GM23338 (cell line): ENCODE data around the gene ERVK3-1. TPM values are rescaled to one million over a fixed set of nuclear protein-coding genes. Genes with fewer than 3 reads are reported as not detected.

Source experiments
- ATAC-seq: fragments of 200-7000 bp; cut with Tn5 transposase; 3 replicates; pipeline ENCODE4 v1.9.1; 2020
- DNase-seq: peaks from one replicate; pipeline ENCODE4 v3.0.0-alpha.2; 2015; ENCODE audit warnings: low spot score
- H2AFZ ChIP-seq: fragments of 200-600 bp; sonication (generic); 2 replicates; pipeline ENCODE4 v1.8.0; 2016; ENCODE audit warnings: antibody characterized with exemption, mild to moderate bottlenecking, moderate library complexity
- H3F3A ChIP-seq: fragments of 200-600 bp; sonication (generic); replicated peaks from 2 replicates; pipeline ENCODE4 v1.8.0; 2017; ENCODE audit warnings: antibody characterized with exemption, mixed run types, low read depth
- H3K27ac ChIP-seq: fragments of 200-600 bp; sonication (generic); 2 replicates; pipeline ENCODE4 v1.6.1; 2016; ENCODE audit warnings: low read depth
- H3K27me3 ChIP-seq: fragments of 200-600 bp; sonication (generic); 2 replicates; pipeline ENCODE4 v1.8.0; 2016; ENCODE audit warnings: mild to moderate bottlenecking, mixed run types, moderate library complexity; ENCODE audit not compliant: insufficient read depth
- H3K36me3 ChIP-seq: fragments of 200-600 bp; sonication (generic); 2 replicates; pipeline ENCODE4 v1.8.0; 2016; ENCODE audit warnings: mild to moderate bottlenecking; ENCODE audit not compliant: insufficient read depth
- H3K4me1 ChIP-seq: fragments of 200-600 bp; sonication (generic); 2 replicates; pipeline ENCODE4 v1.8.0; 2016; ENCODE audit warnings: mild to moderate bottlenecking, moderate library complexity; ENCODE audit not compliant: insufficient read depth
- H3K4me2 ChIP-seq: fragments of 200-600 bp; sonication (generic); 2 replicates; pipeline ENCODE4 v1.7.1; 2017; ENCODE audit warnings: mixed run types
- H3K4me3 ChIP-seq: fragments of 200-600 bp; sonication (generic); 2 replicates; pipeline ENCODE4 v1.6.1; 2016; ENCODE audit warnings: mixed run types
- H3K79me2 ChIP-seq: fragments of 200-600 bp; sonication (generic); replicated peaks from 2 replicates; pipeline ENCODE4 v1.8.0; 2017; ENCODE audit warnings: mild to moderate bottlenecking; ENCODE audit not compliant: insufficient read depth
- H3K9me2 ChIP-seq: fragments of 200-600 bp; sonication (generic); 2 replicates; pipeline ENCODE4 v1.8.0; 2017; ENCODE audit not compliant: insufficient read depth
- H4K20me1 ChIP-seq: fragments of 200-600 bp; sonication (generic); replicated peaks from 2 replicates; pipeline ENCODE4 v1.8.0; 2017; ENCODE audit warnings: mild to moderate bottlenecking; ENCODE audit not compliant: insufficient read depth
- H3K27ac Mint-ChIP-seq: 2 replicates; pipeline ENCODE4 v1.8.0; 2020; ENCODE audit warnings: inconsistent platforms, mild to moderate bottlenecking, moderate library complexity, mixed read lengths
- H3K27me3 Mint-ChIP-seq: 3 replicates; pipeline ENCODE4 v1.8.0; 2022; ENCODE audit warnings: low read depth, mild to moderate bottlenecking, moderate library complexity, mixed read lengths, inconsistent platforms; ENCODE audit not compliant: insufficient read depth, poor library complexity
- H3K36me3 Mint-ChIP-seq: 3 replicates; pipeline ENCODE4 v1.8.0; 2021; ENCODE audit warnings: low read depth, mild to moderate bottlenecking, inconsistent platforms, moderate library complexity, mixed read lengths
- H3K4me1 Mint-ChIP-seq: 3 replicates; pipeline ENCODE4 v1.8.0; 2020; ENCODE audit warnings: mild to moderate bottlenecking, inconsistent platforms, mixed read lengths
- H3K4me3 Mint-ChIP-seq: 3 replicates; pipeline ENCODE4 v1.8.0; 2021; ENCODE audit warnings: moderate library complexity, mild to moderate bottlenecking, inconsistent platforms, mixed read lengths
- H3K9me3 Mint-ChIP-seq: 3 replicates; pipeline ENCODE4 v1.8.0; 2020; ENCODE audit warnings: moderate library complexity, mild to moderate bottlenecking, inconsistent platforms, mixed read lengths
- CREB1 ChIP-seq: fragments of 250-450 bp; sonication (Bioruptor Pico); IDR thresholded peaks from 2 replicates; pipeline ENCODE4 v1.5.0; 2020; ENCODE audit warnings: low read depth, mild to moderate bottlenecking, moderate library complexity
- CTCF ChIP-seq, 2 experiments: fragments of 200-600 bp in 1 of 2; sonication (generic) in 1 of 2; conservative IDR thresholded peaks; 2 replicates each; pipeline versions ENCODE4 v1.5.1 to v1.6.1; 2016 to 2017; ENCODE audit warnings: antibody characterized with exemption in 2 of 2, low read depth in 2 of 2, mild to moderate bottlenecking in 2 of 2, moderate library complexity in 1 of 2
- EZH2 ChIP-seq: fragments of 200-600 bp; sonication (generic); IDR thresholded peaks from one replicate; pipeline ENCODE4 v1.8.0; 2017; ENCODE audit warnings: antibody characterized with exemption, mild to moderate bottlenecking, low read depth; ENCODE audit not compliant: unreplicated experiment
- EZH2phosphoT487 ChIP-seq: fragments of 200-600 bp; sonication (generic); IDR thresholded peaks from one replicate; pipeline ENCODE4 v1.8.1; 2018; ENCODE audit warnings: antibody characterized with exemption; ENCODE audit not compliant: unreplicated experiment
- JUNB ChIP-seq: IDR thresholded peaks from one replicate; pipeline ENCODE4 v1.6.1; 2016; ENCODE audit warnings: antibody characterized with exemption; ENCODE audit not compliant: unreplicated experiment
- NANOG ChIP-seq: IDR thresholded peaks from 2 replicates; pipeline ENCODE4 v1.6.1; 2016; ENCODE audit warnings: antibody characterized with exemption, borderline replicate concordance
- POLR2AphosphoS5 ChIP-seq: IDR thresholded peaks from 2 replicates; pipeline ENCODE4 v1.6.1; 2016; ENCODE audit warnings: antibody characterized with exemption, low read depth
- REST ChIP-seq: IDR thresholded peaks from one replicate; pipeline ENCODE4 v1.6.1; 2018; ENCODE audit warnings: antibody characterized with exemption; ENCODE audit not compliant: unreplicated experiment
- STAT1 ChIP-seq: IDR thresholded peaks from one replicate; pipeline ENCODE4 v1.6.1; 2016; ENCODE audit warnings: antibody characterized with exemption; ENCODE audit not compliant: unreplicated experiment
- ZNF114 ChIP-seq: fragments of 250-450 bp; sonication (Bioruptor Pico); IDR thresholded peaks from 2 replicates; pipeline ENCODE4 v1.5.0; 2020; ENCODE audit warnings: mild to moderate bottlenecking, moderate library complexity
- ZNF462 ChIP-seq: fragments of 250-450 bp; sonication (Bioruptor Pico); IDR thresholded peaks from 2 replicates; pipeline ENCODE4 v1.5.0; 2020; ENCODE audit warnings: mild to moderate bottlenecking, moderate library complexity
- polyA plus RNA-seq: library from polyadenylated mRNA; unstranded; fragments of >200 nt; fragmentation: Nextera tagmentation; extraction: Ambion mirVana; gene quantifications from 2 replicates; pipeline ENCODE4 v1.2.1, GENCODE V29; 2016
- total RNA-seq: library from RNA; depleted of rRNA; stranded (reverse); fragments of >200 nt; shearing (Covaris generic); gene quantifications from 2 replicates; pipeline ENCODE4 v1.2.3, GENCODE V29; 2014

ERVK3-1 gene
- total and polyA plus RNA-seq, 2 experiments from 2014 or later = 34.4 to 66.2 TPM

GRCh38 chr19:58350001-58350861, 45.1 kb downstream of the ERVK3-1 start:
- DNase-seq (peak; percentile 53), ATAC-seq (peak; percentile 53)
- peaks cover 46% of the 10 kb centered on the region for H3K27me3 ChIP-seq
- Mint-ChIP-seq H3K36me3 (no peaks in the 10 kb centered on the region; the same call in 2 of the 3 replicates), H3K4me1 (peaks cover 3% of the 10 kb centered on the region; the same call in 2 of the 3 replicates), H3K9me3 (no peaks in the 10 kb centered on the region), H3K4me3 (no peak overlapping the region), H3K27me3 (peaks cover 22% of the 10 kb centered on the region), H3K27ac (no peak overlapping the region)
- H3K79me2 ChIP-seq = no peaks in the 10 kb centered on the region
- no peak overlapping the region for H2AFZ ChIP-seq
- H3K4me1 ChIP-seq = no peaks in the 10 kb centered on the region
- H3K27ac ChIP-seq = no peak overlapping the region
- no peaks in the 10 kb centered on the region for H3K9me2 ChIP-seq
- H4K20me1 ChIP-seq = no peaks in the 10 kb centered on the region; the same call in 1 of the 2 replicates
- H3K4me3 ChIP-seq = no peak overlapping the region
- H3K36me3 ChIP-seq = no peaks in the 10 kb centered on the region
- H3F3A ChIP-seq = peaks cover 4% of the 10 kb centered on the region
- H3K4me2 ChIP-seq = no peak overlapping the region; the same call in 1 of the 2 replicates
- TF ChIP-seq EZH2phosphoT487 = no peak
- TF ChIP-seq CREB1 (CRISPR knock-in tag) = no peak
- TF ChIP-seq REST = no peak
- no peak for TF ChIP-seq STAT1
- TF ChIP-seq ZNF462 (CRISPR knock-in tag) = no peak
- no peak for TF ChIP-seq ZNF114 (CRISPR knock-in tag)
- no peak for TF ChIP-seq POLR2AphosphoS5
- no peak for TF ChIP-seq JUNB
- TF ChIP-seq EZH2 = no peak
- TF ChIP-seq NANOG = no peak
- TF ChIP-seq CTCF (conservative IDR thresholded peaks at IDR 0.05; ENCODE audit: low read depth in 2 of 2) = no peak
